ENCODE measurements around the gene HMGXB3.
A peak's percentile ranks its signal among the peaks of the same experiment; 100 is the strongest.

HMGXB3 gene

DNA sequence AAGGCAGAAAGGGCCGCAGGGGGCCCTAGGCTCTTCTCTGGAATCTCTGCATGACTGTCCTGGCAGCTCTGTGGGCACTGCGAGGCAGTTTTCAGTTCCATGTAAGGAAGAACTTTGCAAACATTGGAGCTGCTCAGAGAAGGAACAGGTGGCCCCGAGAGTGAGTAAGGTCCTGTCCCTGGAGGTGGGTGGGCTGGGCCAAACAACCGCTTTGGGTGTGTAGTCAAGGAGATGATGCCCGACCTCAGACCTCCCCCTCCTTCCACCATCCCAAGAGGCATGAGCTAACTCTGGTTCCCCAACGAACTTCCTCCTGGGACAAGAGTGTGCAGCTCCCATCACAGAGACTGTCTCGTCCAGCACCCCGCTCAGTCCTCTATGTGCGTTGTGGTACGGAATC is 65.3 kb downstream of the HMGXB3 start:
- Histone ChIP-seq H3K23ac (ENCODE audit: low read depth, low read length, poor library complexity) (no peak overlapping the region), H3K4ac (ENCODE audit: low read length) (no peak overlapping the region), H3K4me3 (ENCODE audit: low read length in 2 of 2) (no peak overlapping the region), H3K27ac (replicated peaks; ENCODE audit: low read length) (no peak overlapping the region), H3K14ac (ENCODE audit: low read length) (no peak overlapping the region), H4K91ac (ENCODE audit: low read depth, low read length, poor library complexity) (no peak overlapping the region), H2BK12ac (ENCODE audit: low read length) (no peak overlapping the region), H2BK15ac (ENCODE audit: low read length) (no peak overlapping the region), H3K4me2 (ENCODE audit: insufficient read depth, low read length, poor library complexity, severe bottlenecking) (no peak overlapping the region), H3K9me3 (replicated peaks in 1 of 2; ENCODE audit: control insufficient read depth in 2 of 2, insufficient read depth in 1 of 2, low read depth in 1 of 2, low read length in 2 of 2) (no peaks in the 10 kb centered on the region), H2AFZ (ENCODE audit: low read length) (peak overlapping the region; percentile 66), H3K4me1 (ENCODE audit: control insufficient read depth in 2 of 2, insufficient read depth in 1 of 2, low read depth in 1 of 2, low read length in 2 of 2) (peaks cover 0 to 13% of the 10 kb centered on the region in 2 donors), H2BK5ac (ENCODE audit: low read length) (no peak overlapping the region), H3K9ac (ENCODE audit: low read depth, low read length, poor library complexity) (no peak overlapping the region), H3K79me1 (ENCODE audit: low read depth, low read length) (no peaks in the 10 kb centered on the region), H3K36me3 (replicated peaks in 1 of 2; ENCODE audit: control insufficient read depth in 2 of 2, insufficient read depth in 2 of 2, low read length in 2 of 2) (no peaks in the 10 kb centered on the region), H3K27me3 (ENCODE audit: control insufficient read depth in 3 of 3, insufficient read depth in 3 of 3, low read depth in 1 of 3, low read length in 3 of 3) (peaks cover 0 to 42% (median 0%) of the 10 kb centered on the region in 3 experiments), H3K18ac (ENCODE audit: low read length) (no peak overlapping the region), H4K8ac (ENCODE audit: low read depth, low read length) (no peak overlapping the region), H2BK120ac (ENCODE audit: low read depth, low read length) (no peak overlapping the region), H2AK5ac (ENCODE audit: low read depth, low read length) (peak overlapping the region; percentile 87)
- no CpG with 5 or more reads among the region's 10 CpGs for WGBS, 2 donors (ENCODE audit: extremely low coverage in 2 of 2, insufficient read length in 2 of 2, insufficient replicate concordance in 1 of 2)
- DNase-seq (ENCODE audit: low spot score): no peak

GRCh38 chr5:150066436-150066835 is 65.9 kb downstream of the HMGXB3 start:
- Histone ChIP-seq H3K4me2 (ENCODE audit: insufficient read depth, low read length, poor library complexity, severe bottlenecking) (no peak overlapping the region), H2AK5ac (ENCODE audit: low read depth, low read length) (no peak overlapping the region), H4K8ac (ENCODE audit: low read depth, low read length) (no peak overlapping the region), H2BK120ac (ENCODE audit: low read depth, low read length) (no peak overlapping the region), H3K79me1 (ENCODE audit: low read depth, low read length) (no peaks in the 10 kb centered on the region), H3K14ac (ENCODE audit: low read length) (no peak overlapping the region), H3K9me3 (replicated peaks in 1 of 2; ENCODE audit: control insufficient read depth in 2 of 2, insufficient read depth in 1 of 2, low read depth in 1 of 2, low read length in 2 of 2) (no peaks in the 10 kb centered on the region), H3K36me3 (replicated peaks in 1 of 2; ENCODE audit: control insufficient read depth in 2 of 2, insufficient read depth in 2 of 2, low read length in 2 of 2) (no peaks in the 10 kb centered on the region), H3K4me1 (ENCODE audit: control insufficient read depth in 2 of 2, insufficient read depth in 1 of 2, low read depth in 1 of 2, low read length in 2 of 2) (peaks cover 0 to 13% of the 10 kb centered on the region in 2 donors), H2BK5ac (ENCODE audit: low read length) (no peak overlapping the region), H2BK15ac (ENCODE audit: low read length) (no peak overlapping the region), H2BK12ac (ENCODE audit: low read length) (no peak overlapping the region), H3K27me3 (ENCODE audit: control insufficient read depth in 3 of 3, insufficient read depth in 3 of 3, low read depth in 1 of 3, low read length in 3 of 3) (peaks cover 0 to 47% (median 0%) of the 10 kb centered on the region in 3 experiments), H3K27ac (replicated peaks; ENCODE audit: low read length) (no peak overlapping the region), H3K4ac (ENCODE audit: low read length) (no peak overlapping the region), H3K9ac (ENCODE audit: low read depth, low read length, poor library complexity) (no peak overlapping the region), H3K4me3 (ENCODE audit: low read length in 2 of 2) (no peak overlapping the region), H2AFZ (ENCODE audit: low read length) (no peak overlapping the region), H3K23ac (ENCODE audit: low read depth, low read length, poor library complexity) (no peak overlapping the region), H4K91ac (ENCODE audit: low read depth, low read length, poor library complexity) (no peak overlapping the region), H3K18ac (ENCODE audit: low read length) (no peak overlapping the region)
- no CpG with 5 or more reads among the region's 5 CpGs for whole genome bisulfite sequencing, 2 donors (ENCODE audit: extremely low coverage in 2 of 2, insufficient read length in 2 of 2, insufficient replicate concordance in 1 of 2)
- no peak for DNase-seq (ENCODE audit: low spot score)

DNA sequence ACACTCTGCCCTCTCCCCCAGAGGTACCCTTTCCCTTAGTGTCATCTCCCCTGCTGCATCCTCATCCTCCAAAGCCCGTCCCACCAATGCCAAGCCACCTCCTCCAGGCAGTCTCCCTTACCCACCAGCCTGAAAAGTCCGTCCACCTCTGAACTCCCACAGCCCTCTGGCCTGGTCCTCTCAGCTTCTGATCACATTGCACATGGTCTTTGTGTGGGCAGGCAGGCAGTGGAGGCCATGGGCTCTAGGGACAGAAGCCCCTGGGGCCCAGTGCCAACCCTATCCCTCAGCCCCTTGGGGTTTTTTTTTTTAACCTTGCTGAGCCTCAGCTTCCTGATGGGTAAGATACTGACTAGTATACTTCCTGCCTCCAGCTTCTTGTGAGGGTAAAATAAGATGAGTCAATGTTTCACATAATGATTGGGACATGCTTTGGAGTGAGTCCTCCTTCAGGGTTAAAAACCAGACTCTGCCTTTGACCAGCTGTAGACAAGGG is 66.4 kb downstream of the HMGXB3 start:
- Histone ChIP-seq H3K4me2 (ENCODE audit: insufficient read depth, low read length, poor library complexity, severe bottlenecking) (no peak overlapping the region), H3K14ac (ENCODE audit: low read length) (no peak overlapping the region), H2BK15ac (ENCODE audit: low read length) (no peak overlapping the region), H3K27ac (replicated peaks; ENCODE audit: low read length) (no peak overlapping the region), H3K9ac (ENCODE audit: low read depth, low read length, poor library complexity) (no peak overlapping the region), H2BK12ac (ENCODE audit: low read length) (no peak overlapping the region), H4K8ac (ENCODE audit: low read depth, low read length) (no peak overlapping the region), H3K23ac (ENCODE audit: low read depth, low read length, poor library complexity) (no peak overlapping the region), H2BK5ac (ENCODE audit: low read length) (no peak overlapping the region), H3K4ac (ENCODE audit: low read length) (no peak overlapping the region), H3K36me3 (replicated peaks in 1 of 2; ENCODE audit: control insufficient read depth in 2 of 2, insufficient read depth in 2 of 2, low read length in 2 of 2) (no peaks in the 10 kb centered on the region), H2BK120ac (ENCODE audit: low read depth, low read length) (no peak overlapping the region), H3K4me3 (ENCODE audit: low read length in 2 of 2) (no peak overlapping the region), H3K27me3 (ENCODE audit: control insufficient read depth in 3 of 3, insufficient read depth in 3 of 3, low read depth in 1 of 3, low read length in 3 of 3) (peaks cover 0 to 53% (median 0%) of the 10 kb centered on the region in 3 experiments), H2AK5ac (ENCODE audit: low read depth, low read length) (no peak overlapping the region), H4K91ac (ENCODE audit: low read depth, low read length, poor library complexity) (no peak overlapping the region), H2AFZ (ENCODE audit: low read length) (no peak overlapping the region), H3K18ac (ENCODE audit: low read length) (no peak overlapping the region), H3K9me3 (replicated peaks in 1 of 2; ENCODE audit: control insufficient read depth in 2 of 2, insufficient read depth in 1 of 2, low read depth in 1 of 2, low read length in 2 of 2) (no peaks in the 10 kb centered on the region), H3K79me1 (ENCODE audit: low read depth, low read length) (no peaks in the 10 kb centered on the region), H3K4me1 (ENCODE audit: control insufficient read depth in 2 of 2, insufficient read depth in 1 of 2, low read depth in 1 of 2, low read length in 2 of 2) (peaks cover 0 to 13% of the 10 kb centered on the region in 2 donors)
- no CpG with 5 or more reads among the region's 2 CpGs for WGBS, 2 donors (ENCODE audit: extremely low coverage in 2 of 2, insufficient read length in 2 of 2, insufficient replicate concordance in 1 of 2)
- no peak for DNase-seq (ENCODE audit: low spot score)

- peak overlapping the region; percentile 12 for H3K23ac ChIP-seq (ENCODE audit: low read depth, low read length, poor library complexity)
- H3K4me2 ChIP-seq (ENCODE audit: insufficient read depth, low read length, poor library complexity, severe bottlenecking): no peak overlapping the region
- no peak overlapping the region for H2AK5ac ChIP-seq (ENCODE audit: low read depth, low read length)
- H3K18ac ChIP-seq (ENCODE audit: low read length): no peak overlapping the region
- peaks cover 0 to 13% of the 10 kb centered on the region in 2 donors for H3K4me1 ChIP-seq (ENCODE audit: control insufficient read depth in 2 of 2, insufficient read depth in 1 of 2, low read depth in 1 of 2, low read length in 2 of 2)
- H3K14ac ChIP-seq (ENCODE audit: low read length): peak overlapping the region; percentile 14
- no peak overlapping the region for H4K91ac ChIP-seq (ENCODE audit: low read depth, low read length, poor library complexity)
- H3K4ac ChIP-seq (ENCODE audit: low read length): no peak overlapping the region
- H2BK120ac ChIP-seq (ENCODE audit: low read depth, low read length): no peak overlapping the region
- H2BK12ac ChIP-seq (ENCODE audit: low read length): no peak overlapping the region
- no peak overlapping the region for H2BK5ac ChIP-seq (ENCODE audit: low read length)
- no peak overlapping the region for H3K9ac ChIP-seq (ENCODE audit: low read depth, low read length, poor library complexity)
- H2BK15ac ChIP-seq (ENCODE audit: low read length): no peak overlapping the region
- no peaks in the 10 kb centered on the region for H3K79me1 ChIP-seq (ENCODE audit: low read depth, low read length)
- H3K36me3 ChIP-seq (replicated peaks in 1 of 2; ENCODE audit: control insufficient read depth in 2 of 2, insufficient read depth in 2 of 2, low read length in 2 of 2): no peaks in the 10 kb centered on the region
- H3K9me3 ChIP-seq (replicated peaks in 1 of 2; ENCODE audit: control insufficient read depth in 2 of 2, insufficient read depth in 1 of 2, low read depth in 1 of 2, low read length in 2 of 2): no peaks in the 10 kb centered on the region
- no peak overlapping the region for H2AFZ ChIP-seq (ENCODE audit: low read length)
- H4K8ac ChIP-seq (ENCODE audit: low read depth, low read length): no peak overlapping the region
- H3K4me3 ChIP-seq (ENCODE audit: low read length in 2 of 2): no peak overlapping the region
- WGBS, 2 donors (ENCODE audit: extremely low coverage in 2 of 2, insufficient read length in 2 of 2, insufficient replicate concordance in 1 of 2): no CpG with 5 or more reads among the region's 6 CpGs
- H3K27ac ChIP-seq (replicated peaks; ENCODE audit: low read length): no peak overlapping the region
- no peak for DNase-seq (ENCODE audit: low spot score)
- peaks cover 0 to 55% (median 0%) of the 10 kb centered on the region in 3 experiments for H3K27me3 ChIP-seq (ENCODE audit: control insufficient read depth in 3 of 3, insufficient read depth in 3 of 3, low read depth in 1 of 3, low read length in 3 of 3)
Observed at GRCh38 chr5:150067405-150067960, 66.9 kb downstream of the HMGXB3 start.

All from neuronal stem cell (in vitro differentiated cells).